Transverse colon (tissue), 4 donors: ENCODE measurements around the gene IL16. TPM values are rescaled to one million over a fixed set of nuclear protein-coding genes. Genes with fewer than 3 reads are reported as not detected.
"Not testable (repeated sequence)": the region's sequence is repeated elsewhere in the genome, so short reads cannot be mapped to it uniquely, and the experiment has no call there.

Experiments
- DNase-seq: peaks from one replicate; pipeline ENCODE4 v3.0.0-alpha.2; 2019
- H3K27ac ChIP-seq, 4 donors: fragments of 200-600 bp; sonication (generic); 2 replicates each; pipeline ENCODE4 v1.5.1; 2016 to 2018; ENCODE audit warnings: inconsistent platforms in 4 of 4
- H3K27me3 ChIP-seq: fragments of 200-600 bp; sonication (generic); 2 replicates; pipeline ENCODE4 v1.5.1; 2017; ENCODE audit warnings: inconsistent platforms
- H3K36me3 ChIP-seq, 4 donors: fragments of 200-600 bp; sonication (generic); 2 replicates each; pipeline ENCODE4 v1.5.1; 2017 to 2019; ENCODE audit warnings: inconsistent platforms in 4 of 4
- H3K4me1 ChIP-seq, 4 donors: fragments of 200-600 bp; sonication (generic); 2 replicates each; pipeline ENCODE4 v1.5.1; 2017 to 2020; ENCODE audit warnings: inconsistent platforms in 4 of 4
- H3K4me3 ChIP-seq, 4 donors: fragments of 200-600 bp; sonication (generic); 1 replicate in 1 of 4; 2 replicates in 3 of 4; pipeline versions ENCODE4 v1.5.1 to v1.6.1; 2017 to 2019; ENCODE audit warnings: inconsistent platforms in 4 of 4
- H3K9me3 ChIP-seq, 2 donors: fragments of 200-600 bp; sonication (generic); 2 replicates each; pipeline ENCODE4 v1.5.1; 2017 to 2019; ENCODE audit warnings: inconsistent platforms in 2 of 2
- CTCF ChIP-seq, 5 experiments: fragments of 200-600 bp in 3 of 5; fragments of 450-650 bp in 2 of 5; sonication (generic) in 3 of 5; IDR thresholded peaks; 1 replicate in 2 of 5; 2 replicates in 3 of 5; pipeline ENCODE4 v1.5.1; 2016 to 2017; ENCODE audit warnings: antibody characterized with exemption in 5 of 5, inconsistent platforms in 3 of 5, mild to moderate bottlenecking in 2 of 5, moderate library complexity in 1 of 5
- EP300 ChIP-seq: sonication (generic); formaldehyde crosslinking; IDR thresholded peaks from one replicate; pipeline ENCODE4 v1.6.1; 2017; ENCODE audit warnings: antibody characterized with exemption, low read depth
- POLR2A ChIP-seq: fragments of 450-650 bp; IDR thresholded peaks from one replicate; pipeline ENCODE4 v1.6.1; 2016; ENCODE audit warnings: antibody characterized with exemption, mild to moderate bottlenecking, moderate library complexity
- POLR2AphosphoS5 ChIP-seq, 3 donors: sonication (generic); formaldehyde crosslinking; IDR thresholded peaks; one replicate each; pipeline ENCODE4 v1.6.1; 2016; ENCODE audit warnings: antibody characterized with exemption in 3 of 3
- WGBS, 2 donors: methylation state at CpG; one replicate each; pipeline ENCODE4 v1.1.5; 2018; ENCODE audit warnings: low coverage in 1 of 2; 5-methylcytosine and 5-hydroxymethylcytosine counted together
- in situ Hi-C, 4 donors: fragments of 200-750 bp; cut with MboI; loops; one replicate each; pipeline versions ENCODE4 v1.15.0 to v1.15.1; 2017; ENCODE audit warnings: low sequenced_read_pairs in 3 of 4, low pct_ligation_motif_present in 1 of 4, low pct_unique_long_range_greater_than_20kb in 1 of 4
- intact Hi-C: fragments of 100-400 bp; cut with DNase I; formaldehyde crosslinking; loops from one replicate; pipeline ENCODE4 v1.15.1; 2023; ENCODE audit warnings: low total_unique reads
- total RNA-seq, 4 donors: library from RNA; depleted of rRNA; stranded (reverse); fragments of >200 nt; gene quantifications; one replicate each; pipeline ENCODE4 v1.1.0, GENCODE V29; 2016

Gene IL16
- total RNA-seq, 4 donors from 2014 or later = 5.2 to 40.0 (median 22.3) TPM

- in situ Hi-C loops = no loop called here
- Histone ChIP-seq H3K27ac (no peak overlapping the region), H3K4me1 (no peaks in the 10 kb centered on the region), H3K36me3 (no peaks in the 10 kb centered on the region), H3K4me3 (no peak overlapping the region), H3K27me3 (peaks cover 3% of the 10 kb centered on the region), H3K9me3 (no peaks in the 10 kb centered on the region)
- no peak for DNase-seq
- TF ChIP-seq EP300 (no peak), CTCF (IDR thresholded peaks at IDR 0.05) (no peak), POLR2AphosphoS5 (IDR thresholded peaks at IDR 0.05) (no peak), POLR2A (no peak)
- intact Hi-C loops = no loop called here
- 48 to 73% methylated on average over 3 to 11 of the region's 11 CpGs for WGBS, 2 donors
Observed at GRCh38 chr15:81199031-81199779, 2.5 kb downstream of the IL16 start.

- no peak for DNase-seq
- TF ChIP-seq EP300 (no peak), POLR2AphosphoS5 (IDR thresholded peaks at IDR 0.05) (no peak), CTCF (IDR thresholded peaks at IDR 0.05) (no peak)
- in situ Hi-C loops (no loop called here), intact Hi-C loops (no loop called here)
- H3K4me3 ChIP-seq = no peak overlapping the region
- WGBS, 2 donors = 89 to 92% methylated on average over 3 of the region's 3 CpGs
- no peak overlapping the region for H3K27ac ChIP-seq
- no peaks in the 10 kb centered on the region for H3K27me3 ChIP-seq
- no peaks in the 10 kb centered on the region for H3K36me3 ChIP-seq
- H3K9me3 ChIP-seq = peaks cover 0 to 6% of the 10 kb centered on the region in 2 donors
- no peaks in the 10 kb centered on the region for H3K4me1 ChIP-seq
Observed at GRCh38 chr15:81206018-81206417, 9.3 kb downstream of the IL16 start.

DNA sequence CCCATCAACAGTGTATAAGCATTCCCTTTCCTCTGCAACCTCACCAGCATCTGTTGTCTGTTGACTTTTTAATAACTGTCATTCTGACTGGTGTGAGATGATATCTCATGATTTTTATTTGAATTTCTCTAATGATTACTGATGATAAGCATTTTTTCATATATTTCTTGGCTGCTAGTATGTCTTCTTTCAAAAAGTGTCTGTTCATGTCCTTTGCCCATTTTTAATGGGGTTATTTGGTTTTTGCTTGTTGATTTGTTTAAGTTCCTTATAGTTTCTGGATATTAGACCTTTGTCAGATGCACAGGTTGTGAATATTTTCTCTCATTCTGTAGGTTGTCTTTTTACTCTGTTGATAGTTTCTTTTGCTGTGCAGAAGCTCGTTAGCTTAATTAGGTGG, 11.3 kb downstream of the IL16 start:
- intact Hi-C loops, H3K9me3 ChIP-seq, DNase-seq, H3K36me3 ChIP-seq, H3K4me3 ChIP-seq, H3K4me1 ChIP-seq, H3K27ac ChIP-seq, in situ Hi-C loops, H3K27me3 ChIP-seq: not testable (repeated sequence)
- 33 to 78% methylated on average over 1 of the region's 1 CpG for WGBS, 2 donors

GRCh38 chr15:81209635-81210034, 13.0 kb downstream of the IL16 start:
- 59 to 69% methylated on average over 4 to 5 of the region's 5 CpGs for WGBS, 2 donors
- no peak overlapping the region for H3K4me3 ChIP-seq
- H3K36me3 ChIP-seq = no peaks in the 10 kb centered on the region
- no peak for TF ChIP-seq POLR2A
- no peak for TF ChIP-seq CTCF (IDR thresholded peaks at IDR 0.05)
- TF ChIP-seq EP300 = no peak
- TF ChIP-seq POLR2AphosphoS5 (IDR thresholded peaks at IDR 0.05) = no peak
- H3K27me3 ChIP-seq = no peaks in the 10 kb centered on the region
- no peak for DNase-seq
- intact Hi-C loops (loop anchor here (5.0 kb wide), 1 partner anchor 802 kb away; no protein-coding TSS in a partner anchor), in situ Hi-C loops (no loop called here)
- no peak overlapping the region for H3K27ac ChIP-seq
- H3K4me1 ChIP-seq = no peaks in the 10 kb centered on the region
- peaks cover 0 to 6% of the 10 kb centered on the region in 2 donors for H3K9me3 ChIP-seq
